ENCODE results near the gene PIKFYVE. TPM values are rescaled to one million over a fixed set of nuclear protein-coding genes. Genes with fewer than 3 reads are reported as not detected.

The PIKFYVE gene
- total RNA-seq, 1 experiment from 2014 or later = 27.2 TPM

- H2AFZ ChIP-seq (ENCODE audit: low read length) = no peak overlapping the region
- no peak overlapping the region for H3K56ac ChIP-seq (ENCODE audit: insufficient read length, low read depth, low read length)
- no peak overlapping the region for H3K4ac ChIP-seq (ENCODE audit: low read depth, low read length)
- peaks cover 2% of the 10 kb centered on the region; the same call in 1 of the 2 replicates for H3K4me1 ChIP-seq (ENCODE audit: insufficient read depth, low read length)
- H2BK5ac ChIP-seq (ENCODE audit: insufficient read length, low read length) = no peak overlapping the region
- no peaks in the 10 kb centered on the region for H3K27me3 ChIP-seq (ENCODE audit: insufficient read depth, low read length)
- H2BK120ac ChIP-seq (ENCODE audit: low read depth, low read length, poor library complexity, severe bottlenecking) = no peak overlapping the region
- peak overlapping the region; percentile 63 to 87 (median 85); a peak in 4 of 7 replicates for H3K27ac Mint-ChIP-seq
- no peaks in the 10 kb centered on the region for H3K9me3 ChIP-seq (ENCODE audit: control insufficient read depth, low read depth, low read length)
- H2BK20ac ChIP-seq (ENCODE audit: low read depth, low read length, poor library complexity, severe bottlenecking) = no peak overlapping the region
- peaks cover 36 to 51% (median 47%) of the 10 kb centered on the region in 3 experiments; a peak in 6 of 7 replicates for H3K36me3 Mint-ChIP-seq (ENCODE audit: insufficient read depth in 1 of 3, low read depth in 3 of 3)
- no peak overlapping the region for H2BK15ac ChIP-seq (ENCODE audit: low read depth, low read length)
- H3K9me3 Mint-ChIP-seq = no peaks in the 10 kb centered on the region
- H4K91ac ChIP-seq (ENCODE audit: insufficient read length, low read depth, low read length) = no peak overlapping the region
- peak overlapping the region; percentile 97 to 99 for H3K4me3 Mint-ChIP-seq
- no peak overlapping the region for H3K18ac ChIP-seq (ENCODE audit: insufficient read length, low read depth, low read length)
- DNase-seq = no peak
- WGBS (ENCODE audit: extremely low coverage, insufficient read length, low lambda C conversion rate) = no CpG with 5 or more reads among the region's 7 CpGs
- H4K5ac ChIP-seq (ENCODE audit: insufficient read length, low read depth, low read length) = no peak overlapping the region
- H3K23ac ChIP-seq (ENCODE audit: insufficient read length, low read depth, low read length) = no peak overlapping the region
- peak overlapping the region; percentile 79 for H3K4me2 ChIP-seq (ENCODE audit: insufficient read depth, insufficient read length, low read length)
- H3K14ac ChIP-seq (ENCODE audit: insufficient read depth, low read length) = no peak overlapping the region
- H3K27me3 Mint-ChIP-seq (ENCODE audit: low read depth) = no peaks in the 10 kb centered on the region
- H3K79me1 ChIP-seq (ENCODE audit: insufficient read depth, low read depth, low read length, poor library complexity, severe bottlenecking) = peaks cover 7% of the 10 kb centered on the region
- H4K8ac ChIP-seq (replicated peaks; ENCODE audit: insufficient read length, low read depth, low read length) = no peak overlapping the region
- TF ChIP-seq CTCF (conservative IDR thresholded peaks at IDR 0.05) = no peak
- H3K27ac ChIP-seq (ENCODE audit: insufficient read length, low read depth, low read length) = no peak overlapping the region
- H3K4me1 Mint-ChIP-seq = peaks cover 43 to 49% of the 10 kb centered on the region in 2 experiments
- H3K9ac ChIP-seq (ENCODE audit: extremely low read depth, insufficient read length, low read length) = peak overlapping the region; percentile 21
- no peak overlapping the region for H2AK5ac ChIP-seq (ENCODE audit: insufficient read length, low read length)
- peaks cover 6% of the 10 kb centered on the region for H3K23me2 ChIP-seq (ENCODE audit: insufficient read length, low read depth, low read length, poor library complexity, severe bottlenecking)
- no peak overlapping the region for H2BK12ac ChIP-seq (ENCODE audit: insufficient read length, low read depth, low read length)
- H3K79me2 ChIP-seq (ENCODE audit: insufficient read depth, low read length) = peaks cover 11% of the 10 kb centered on the region; the same call in 1 of the 2 replicates
- H3T11ph ChIP-seq (ENCODE audit: low read length) = no peak overlapping the region
- H4K20me1 ChIP-seq (ENCODE audit: control insufficient read depth, insufficient read depth, insufficient read length) = no peaks in the 10 kb centered on the region
These were observed 12.4 kb upstream of the PIKFYVE start for GRCh38 chr2:208253600-208254117.
